H1 (cell line): ENCODE measurements around the gene EIF3B. TPM values are rescaled to one million over a fixed set of nuclear protein-coding genes. Genes with fewer than 3 reads are reported as not detected.

Experiments
- CTCF ChIA-PET: fragments of 300-600 bp; sonication (Branson Sonifier 250); formaldehyde crosslinking; loops from one replicate; lab custom pipeline; 2021; ENCODE audit not compliant: partially characterized antibody; lab: Charles Lee
- POLR2A ChIA-PET: fragments of 300-600 bp; sonication (Branson Sonifier 250); formaldehyde crosslinking; loops from one replicate; lab custom pipeline; 2021; ENCODE audit warnings: inconsistent platforms; ENCODE audit not compliant: partially characterized antibody; lab: Charles Lee
- DNase-seq, 2 experiments: peaks; one replicate each; pipeline versions ENCODE4 v3.0.0 to v3.0.0-alpha.2; 2010 to 2022; ENCODE audit warnings: low spot score in 2 of 2, low read depth in 1 of 2, mixed read lengths in 1 of 2
- FAIRE-seq: peaks from 2 replicates; lab custom pipeline; 2011; peaks lifted over from hg19 to GRCh38; lab: Jason Lieb, UNC
- H2AFZ ChIP-seq: 2 replicates; pipeline ENCODE4 v1.8.1; 2012; ENCODE audit warnings: low read length, inconsistent platforms
- H2AK5ac ChIP-seq: 2 replicates; pipeline ENCODE4 v1.6.1; 2013; ENCODE audit warnings: low read depth, low read length
- H2BK120ac ChIP-seq: replicated peaks from 2 replicates; pipeline ENCODE3; 2013; ENCODE audit warnings: low read depth, low read length, inconsistent platforms
- H2BK12ac ChIP-seq: 2 replicates; pipeline ENCODE4 v1.6.1; 2013; ENCODE audit warnings: low read depth, low read length
- H2BK15ac ChIP-seq: 2 replicates; pipeline ENCODE4 v1.6.1; 2013; ENCODE audit warnings: low read length
- H2BK20ac ChIP-seq: 2 replicates; pipeline ENCODE4 v1.6.1; 2013; ENCODE audit warnings: low read length
- H2BK5ac ChIP-seq: 2 replicates; pipeline ENCODE4 v1.6.1; 2013; ENCODE audit warnings: low read depth, low read length
- H3K14ac ChIP-seq: 2 replicates; pipeline ENCODE4 v1.6.1; 2013; ENCODE audit warnings: inconsistent platforms; ENCODE audit not compliant: insufficient read length
- H3K18ac ChIP-seq: 2 replicates; pipeline ENCODE4 v1.6.1; 2013; ENCODE audit warnings: low read length; ENCODE audit errors: extremely low read depth
- H3K23ac ChIP-seq: 2 replicates; pipeline ENCODE4 v1.6.1; 2013; ENCODE audit warnings: inconsistent platforms; ENCODE audit not compliant: insufficient read length
- H3K23me2 ChIP-seq: 2 replicates; pipeline ENCODE4 v1.6.1; 2013; ENCODE audit warnings: low read depth, low read length
- H3K27ac ChIP-seq: 2 replicates; pipeline ENCODE4 v1.6.1; 2011; ENCODE audit warnings: low read depth, low read length, inconsistent platforms
- H3K27me3 ChIP-seq, 4 experiments: replicated peaks in 1 of 4; 1 replicate in 1 of 4; 2 replicates in 3 of 4; pipeline versions ENCODE4 v1.6.1 to v1.8.1; 2011 to 2013; ENCODE audit warnings: low read length in 3 of 4, mild to moderate bottlenecking in 3 of 4, inconsistent platforms in 2 of 4, mixed read lengths in 2 of 4, moderate library complexity in 1 of 4; ENCODE audit not compliant: control insufficient read depth in 3 of 4, insufficient read depth in 3 of 4; ENCODE audit errors: extremely low read depth in 1 of 4
- H3K36me3 ChIP-seq, 4 experiments: 2 replicates each; pipeline versions ENCODE4 v1.6.1 to v1.8.1; 2011 to 2013; ENCODE audit warnings: mild to moderate bottlenecking in 4 of 4, low read length in 3 of 4, moderate library complexity in 2 of 4, control low read depth in 1 of 4, inconsistent platforms in 1 of 4; ENCODE audit not compliant: insufficient read depth in 4 of 4, control insufficient read depth in 2 of 4
- H3K4ac ChIP-seq: replicated peaks from 2 replicates; pipeline ENCODE3; 2013; ENCODE audit warnings: low read length, low read depth, mixed read lengths, inconsistent platforms; ENCODE audit not compliant: insufficient read length
- H3K4me1 ChIP-seq, 4 experiments: replicated peaks in 1 of 4; 1 replicate in 1 of 4; 2 replicates in 3 of 4; pipeline versions ENCODE4 v1.6.1 to v1.8.1; 2011 to 2013; ENCODE audit warnings: low read length in 3 of 4, inconsistent platforms in 2 of 4, mixed read lengths in 1 of 4; ENCODE audit not compliant: insufficient read depth in 4 of 4, control insufficient read depth in 3 of 4
- H3K4me2 ChIP-seq, 2 experiments: 2 replicates each; pipeline versions ENCODE4 v1.6.1 to v1.8.1; 2011 to 2013; ENCODE audit warnings: low read depth in 2 of 2, low read length in 2 of 2, control low read depth in 1 of 2, inconsistent platforms in 1 of 2, mild to moderate bottlenecking in 1 of 2; ENCODE audit not compliant: insufficient read depth in 1 of 2
- H3K4me3 ChIP-seq, 4 experiments: fragments of 200-600, 300-600 bp in 1 of 4; sonication (generic), shearing (Covaris generic), sonication (Bioruptor Twin) in 1 of 4; 2 replicates each; pipeline versions ENCODE4 v1.5.1 to v1.8.1; 2011 to 2016; ENCODE audit warnings: low read length in 4 of 4, low read depth in 3 of 4, control low read depth in 2 of 4, inconsistent platforms in 2 of 4, mild to moderate bottlenecking in 2 of 4, mixed read lengths in 1 of 4, moderate library complexity in 1 of 4; ENCODE audit not compliant: insufficient read depth in 2 of 4; ENCODE audit errors: extremely low read depth in 1 of 4
- H3K56ac ChIP-seq: replicated peaks from 2 replicates; pipeline ENCODE3; 2013; ENCODE audit warnings: low read depth, mild to moderate bottlenecking, mixed read lengths, low read length, inconsistent platforms; ENCODE audit not compliant: insufficient read length
- H3K79me1 ChIP-seq: 2 replicates; pipeline ENCODE4 v1.6.1; 2013; ENCODE audit warnings: low read depth, low read length, control low read depth
- H3K79me2 ChIP-seq, 2 experiments: 2 replicates each; pipeline versions ENCODE4 v1.6.1 to v1.8.1; 2012 to 2013; ENCODE audit warnings: low read length in 2 of 2, mild to moderate bottlenecking in 2 of 2, inconsistent platforms in 1 of 2; ENCODE audit not compliant: insufficient read depth in 2 of 2, control insufficient read depth in 1 of 2
- H3K9ac ChIP-seq, 4 experiments: replicated peaks in 1 of 4; 1 replicate in 1 of 4; 2 replicates in 3 of 4; pipeline versions ENCODE4 v1.6.1 to v1.8.1; 2011 to 2013; ENCODE audit warnings: low read depth in 3 of 4, low read length in 3 of 4, control low read depth in 2 of 4, mild to moderate bottlenecking in 2 of 4, moderate library complexity in 2 of 4, inconsistent platforms in 1 of 4; ENCODE audit errors: extremely low read depth in 1 of 4
- H3K9me3 ChIP-seq, 2 experiments: 2 replicates each; pipeline versions ENCODE4 v1.6.1 to v1.8.1; 2012 to 2013; ENCODE audit warnings: mild to moderate bottlenecking in 2 of 2, moderate library complexity in 2 of 2, control low read depth in 1 of 2, inconsistent platforms in 1 of 2, low read depth in 1 of 2, low read length in 1 of 2, mixed read lengths in 1 of 2; ENCODE audit not compliant: insufficient read depth in 2 of 2
- H4K20me1 ChIP-seq, 2 experiments: replicated peaks in 1 of 2; 2 replicates each; pipeline versions ENCODE3 to v1.8.1; 2011 to 2013; ENCODE audit warnings: inconsistent platforms in 2 of 2, low read length in 2 of 2, mild to moderate bottlenecking in 1 of 2; ENCODE audit not compliant: insufficient read depth in 2 of 2, control insufficient read depth in 1 of 2
- H4K5ac ChIP-seq: 2 replicates; pipeline ENCODE4 v1.6.1; 2013; ENCODE audit warnings: low read length, low read depth, mixed read lengths, inconsistent platforms; ENCODE audit not compliant: insufficient read length
- H4K8ac ChIP-seq: 2 replicates; pipeline ENCODE4 v1.8.0; 2013; ENCODE audit warnings: mild to moderate bottlenecking, moderate library complexity, low read length, inconsistent platforms; ENCODE audit not compliant: insufficient read depth; ENCODE audit errors: extremely low read depth
- H4K91ac ChIP-seq: replicated peaks from 2 replicates; pipeline ENCODE3; 2013; ENCODE audit warnings: low read length, mixed read lengths, inconsistent platforms; ENCODE audit not compliant: insufficient read length
- KDM5A ChIP-seq: fragments of 200-600 bp; IDR thresholded peaks from 2 replicates; pipeline ENCODE4 v1.7.1; 2012; ENCODE audit warnings: mild to moderate bottlenecking, low read length, inconsistent platforms, mixed read lengths
- SIN3A ChIP-seq, 2 experiments: IDR thresholded peaks in 1 of 2; conservative IDR thresholded peaks in 1 of 2; 2 replicates each; pipeline ENCODE4 v1.6.1; 2011 to 2012; ENCODE audit warnings: low read length in 2 of 2, improper control_type of control experiment in 1 of 2, low read depth in 1 of 2, mild to moderate bottlenecking in 1 of 2
- SP1 ChIP-seq: IDR thresholded peaks from 2 replicates; pipeline ENCODE4 v1.6.1; 2011; ENCODE audit warnings: low read depth, low read length
- TAF7 ChIP-seq: optimal IDR thresholded peaks from 2 replicates; pipeline ENCODE3; 2011; ENCODE audit warnings: low read depth, mild to moderate bottlenecking, inconsistent platforms, low read length, moderate library complexity, borderline replicate concordance
- WGBS, 2 experiments: shearing (Covaris generic) in 1 of 2; methylation state at CpG; one replicate each; pipeline versions ENCODE4 v1.1.6 to v1.1.7; 2013 to 2015; ENCODE audit warnings: low lambda C conversion rate in 2 of 2, mixed read lengths in 2 of 2, inconsistent platforms in 1 of 2, low coverage in 1 of 2, missing lambda C conversion rate in 1 of 2; ENCODE audit not compliant: insufficient replicate concordance in 2 of 2, insufficient coverage in 1 of 2, insufficient read length in 1 of 2; ENCODE audit errors: extremely low coverage in 1 of 2, missing lambda C conversion rate in 1 of 2; 5-methylcytosine and 5-hydroxymethylcytosine counted together
- polyA plus RNA-seq, 7 experiments: library from polyadenylated mRNA; depleted of rRNA in 3 of 7; stranded (reverse) in 5 of 7; unstranded in 2 of 7; fragments of >200 nt in 5 of 7; fragments of 200-250 nt in 2 of 7; gene quantifications; 1 replicate in 5 of 7; 2 replicates in 1 of 7; 4 replicates in 1 of 7; pipeline versions ENCODE4 v1.2.1 to v1.2.3, GENCODE V29; 2011 to 2013; ENCODE audit warnings: missing spikeins in 2 of 7, mixed read lengths in 2 of 7
- total RNA-seq: library from RNA; stranded (reverse); fragmentation: NEBNext Ultra II Directional; extraction: Animal tissue kit (Norgen Biotek cat#: 25700); gene quantifications from 2 replicates; pipeline ENCODE4 v1.2.1, GENCODE V29; 2021

Gene EIF3B
- total and polyA plus RNA-seq, 2 of the 8 experiments (the other 6 are each of a cell fraction or from before 2014, with no cell fraction given): 167 to 316 TPM

DNA sequence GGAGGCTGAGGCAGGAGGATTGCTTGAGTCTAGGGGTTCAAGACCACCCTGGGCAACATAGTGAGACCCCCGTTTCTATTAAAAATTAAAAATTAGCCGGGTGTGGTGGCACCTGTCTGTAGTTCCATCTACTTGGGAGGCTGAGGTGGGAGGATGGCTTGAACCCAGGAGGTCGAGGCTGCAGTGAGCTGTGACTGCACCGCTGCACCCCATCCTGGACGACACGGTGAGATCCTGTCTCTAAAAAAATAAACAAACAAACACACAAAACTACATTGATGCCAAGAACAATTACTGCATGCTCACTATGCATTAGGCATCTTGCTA is 48.0 kb downstream of the EIF3B start:
- no peak for FAIRE-seq
- H2AFZ ChIP-seq: no peak overlapping the region
- TF ChIP-seq KDM5A (no peak), SIN3A (conservative IDR thresholded peaks at IDR 0.05 in 1 of 2, IDR thresholded peaks at IDR 0.05 in 1 of 2; ENCODE audit: low read depth in 1 of 2, low read length in 2 of 2) (no peak), SP1 (no peak), TAF7 (no peak)

More for the DNA sequence above, 48.0 kb downstream of the EIF3B start:
- Histone ChIP-seq H3K56ac (no peak overlapping the region), H4K8ac (no peak overlapping the region), H4K91ac (no peak overlapping the region), H3K4me1 (peaks cover 2 to 8% (median 4%) of the 10 kb centered on the region in 4 experiments), H3K4me3 (peak overlapping the region; percentile 54 to 79 (median 60)), H2AK5ac (peak overlapping the region; percentile 84; the same call in 1 of the 2 replicates), H2BK120ac (no peak overlapping the region), H3K23me2 (peaks cover 6% of the 10 kb centered on the region; the same call in 1 of the 2 replicates), H2BK12ac (no peak overlapping the region), H3K9me3 (no peaks in the 10 kb centered on the region), H3K4ac (peak overlapping the region; percentile 36), H4K20me1 (peaks cover 4 to 5% of the 10 kb centered on the region in 2 experiments), H3K14ac (no peak overlapping the region), H2BK5ac (no peak overlapping the region), H3K18ac (no peak overlapping the region), H3K4me2 (peak overlapping the region; percentile 45 to 59), H4K5ac (no peak overlapping the region), H3K27me3 (no peaks in the 10 kb centered on the region), H2BK20ac (no peak overlapping the region), H3K9ac (peak overlapping the region in 2 of 4 experiments; percentile 48 to 52; a peak in 3 of 7 replicates), H3K23ac (no peak overlapping the region), H3K27ac (no peak overlapping the region), H3K36me3 (no peaks in the 10 kb centered on the region), H2BK15ac (no peak overlapping the region), H3K79me2 (peaks cover 0 to 20% of the 10 kb centered on the region in 2 experiments; a peak in 1 of 4 replicates), H3K79me1 (peaks cover 5% of the 10 kb centered on the region)
- ChIA-PET CTCF (interaction anchor here (1.4 to 3.1 kb wide), 3 partner anchors 10 to 47 kb away, joined by 3 to 12 read pairs (median 11); no protein-coding TSS in a partner anchor), POLR2A (interaction anchor here (1.0 to 1.6 kb wide), 3 partner anchors 9 to 26 kb away, joined by 3 to 6 read pairs (median 4); no protein-coding TSS in a partner anchor)
- DNase-seq: no peak
- 84% methylated on average over 6 of the region's 6 CpGs; no CpG with 5 or more reads in 1 of the 2 experiments for WGBS, 2 experiments
